PC-3 (cell line): ENCODE data around the gene PDK4.

Experiments used
- EZH2 ChIP-seq: fragments of 300-600 bp; sonication (generic); IDR thresholded peaks from one replicate; pipeline ENCODE4 v1.6.1; 2017; ENCODE audit warnings: antibody characterized with exemption, mild to moderate bottlenecking, low read length; ENCODE audit not compliant: unreplicated experiment
- TF ChIP-seq, protein P1 (sequence below): fragments of 300-600 bp; sonication (generic); conservative IDR thresholded peaks from 2 replicates; pipeline ENCODE4 v1.5.1; 2017; ENCODE audit warnings: antibody characterized with exemption, low read depth, mild to moderate bottlenecking, low read length

DNA sequence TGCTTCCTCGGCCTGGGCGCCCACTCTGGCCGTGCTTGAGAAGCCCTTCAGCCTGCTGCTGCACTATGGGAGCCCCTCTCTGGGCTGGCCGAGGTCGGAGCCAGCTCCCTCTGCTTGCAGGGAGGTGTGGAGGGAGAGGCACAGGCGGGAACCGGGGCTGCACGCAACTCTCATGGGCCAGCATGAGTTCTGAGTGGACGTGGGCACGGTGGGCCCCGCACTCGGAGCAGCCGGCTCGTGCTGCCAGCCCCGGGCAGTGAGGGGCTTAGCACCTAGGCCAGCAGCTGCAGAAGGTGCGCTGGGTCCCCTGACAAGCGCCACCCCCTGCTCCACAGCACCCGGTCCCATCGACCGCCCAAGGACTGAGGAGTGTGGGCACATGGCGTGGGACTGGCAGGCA is 9.0 kb upstream of the PDK4 start:
- TF ChIP-seq, protein P1, sequence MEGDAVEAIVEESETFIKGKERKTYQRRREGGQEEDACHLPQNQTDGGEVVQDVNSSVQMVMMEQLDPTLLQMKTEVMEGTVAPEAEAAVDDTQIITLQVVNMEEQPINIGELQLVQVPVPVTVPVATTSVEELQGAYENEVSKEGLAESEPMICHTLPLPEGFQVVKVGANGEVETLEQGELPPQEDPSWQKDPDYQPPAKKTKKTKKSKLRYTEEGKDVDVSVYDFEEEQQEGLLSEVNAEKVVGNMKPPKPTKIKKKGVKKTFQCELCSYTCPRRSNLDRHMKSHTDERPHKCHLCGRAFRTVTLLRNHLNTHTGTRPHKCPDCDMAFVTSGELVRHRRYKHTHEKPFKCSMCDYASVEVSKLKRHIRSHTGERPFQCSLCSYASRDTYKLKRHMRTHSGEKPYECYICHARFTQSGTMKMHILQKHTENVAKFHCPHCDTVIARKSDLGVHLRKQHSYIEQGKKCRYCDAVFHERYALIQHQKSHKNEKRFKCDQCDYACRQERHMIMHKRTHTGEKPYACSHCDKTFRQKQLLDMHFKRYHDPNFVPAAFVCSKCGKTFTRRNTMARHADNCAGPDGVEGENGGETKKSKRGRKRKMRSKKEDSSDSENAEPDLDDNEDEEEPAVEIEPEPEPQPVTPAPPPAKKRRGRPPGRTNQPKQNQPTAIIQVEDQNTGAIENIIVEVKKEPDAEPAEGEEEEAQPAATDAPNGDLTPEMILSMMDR, result no peak
- no peak for TF ChIP-seq EZH2
